ENCODE data around the gene MICU1. TPM values are rescaled to one million over a fixed set of nuclear protein-coding genes. Genes with fewer than 3 reads are reported as not detected.

The MICU1 gene
- total RNA-seq, 1 experiment from 2014 or later, result 36.0 TPM

GRCh38 chr10:72379062-72379461 lies 246.8 kb downstream of the MICU1 start (continued):
- TF ChIP-seq ATF6 (CRISPR knock-in tag; IDR thresholded peaks at IDR 0.05) (no peak), ELF4 (CRISPR knock-in tag; IDR thresholded peaks at IDR 0.05; ENCODE audit: low read depth) (no peak)
- TF ChIP-seq, protein P1, sequence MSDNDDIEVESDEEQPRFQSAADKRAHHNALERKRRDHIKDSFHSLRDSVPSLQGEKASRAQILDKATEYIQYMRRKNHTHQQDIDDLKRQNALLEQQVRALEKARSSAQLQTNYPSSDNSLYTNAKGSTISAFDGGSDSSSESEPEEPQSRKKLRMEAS (CRISPR knock-in tag; IDR thresholded peaks at IDR 0.05), result no peak

DNA sequence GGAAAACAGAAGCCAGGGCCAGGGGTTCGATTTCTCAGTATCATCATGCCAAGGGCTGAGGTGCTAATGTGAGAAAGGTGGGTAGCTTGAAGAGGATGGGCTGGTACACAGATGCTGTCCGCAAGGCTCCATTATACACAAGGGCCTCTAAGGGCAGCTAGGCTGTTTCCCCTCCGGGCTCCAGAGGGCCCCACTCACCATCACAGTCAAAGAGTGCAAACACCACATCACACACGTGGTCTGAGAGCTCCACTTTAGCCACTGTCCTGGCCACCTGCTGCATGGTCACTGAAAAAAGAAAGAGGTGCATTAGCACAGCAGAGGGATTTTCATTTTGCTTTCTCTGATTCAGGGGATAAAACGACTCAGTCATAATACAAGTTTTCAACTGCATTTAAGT lies 250.3 kb downstream of the MICU1 start:
- Mint-ChIP-seq H3K36me3 (no peaks in the 10 kb centered on the region), H3K27ac (peak overlapping the region; percentile 72; the same call in 1 of the 2 replicates)
- POLR2A ChIA-PET, result interaction anchor here (0.6 kb wide), 1 partner anchor 502 kb away, joined by 4 read pairs; no protein-coding TSS in a partner anchor

GRCh38 chr10:72375173-72375572 lies 250.7 kb downstream of the MICU1 start:
- peak; percentile 33 for DNase-seq (ENCODE audit: low spot score)
- no peak overlapping the region for H3K4me3 Mint-ChIP-seq
- ChIA-PET POLR2A (no interaction called here), CTCF (interaction anchor here (0.6 to 2.7 kb wide), 24 partner anchors 8 to 686 kb away, joined by 3 to 26 read pairs (median 4); partner anchors contain the start of gene MICU1)
- ATAC-seq, result peak; percentile 82
- H3K9me3 Mint-ChIP-seq, result no peaks in the 10 kb centered on the region
- H3K4me1 Mint-ChIP-seq, result peaks cover 15% of the 10 kb centered on the region
- H3K27ac Mint-ChIP-seq, result 0 out of 2 replicates have a peak overlapping the region, but pooled peaks have one; percentile 8
- no peaks in the 10 kb centered on the region for H3K27me3 Mint-ChIP-seq (ENCODE audit: low read depth)
- H3K36me3 Mint-ChIP-seq, result no peaks in the 10 kb centered on the region
- TF ChIP-seq IRF2 (CRISPR knock-in tag; IDR thresholded peaks at IDR 0.05; ENCODE audit: borderline replicate concordance, low read depth), result no peak
- no peak for TF ChIP-seq ATF3 (CRISPR knock-in tag; conservative IDR thresholded peaks at IDR 0.05)
- TF ChIP-seq ZNF281 (CRISPR knock-in tag; IDR thresholded peaks at IDR 0.05), result no peak
- no peak for TF ChIP-seq IRF1 (CRISPR knock-in tag; IDR thresholded peaks at IDR 0.05)
- TF ChIP-seq ATF1 (CRISPR knock-in tag; IDR thresholded peaks at IDR 0.05), result no peak
- no peak for TF ChIP-seq GABPB1 (CRISPR knock-in tag; IDR thresholded peaks at IDR 0.05)
- TF ChIP-seq E2F5 (CRISPR knock-in tag; IDR thresholded peaks at IDR 0.05), result no peak
- no peak for TF ChIP-seq PRRX2 (CRISPR knock-in tag; IDR thresholded peaks at IDR 0.05)
- TF ChIP-seq ELF4 (CRISPR knock-in tag; IDR thresholded peaks at IDR 0.05; ENCODE audit: low read depth), result no peak
- TF ChIP-seq JUN (CRISPR knock-in tag; IDR thresholded peaks at IDR 0.05), result no peak

More for the DNA sequence above, 250.3 kb downstream of the MICU1 start:
- no peaks in the 10 kb centered on the region for H3K27me3 Mint-ChIP-seq (ENCODE audit: low read depth)
- DNase-seq (ENCODE audit: low spot score), result peak; percentile 50
- H3K4me3 Mint-ChIP-seq, result no peak overlapping the region
- TF ChIP-seq ZNF263 (CRISPR knock-in tag; IDR thresholded peaks at IDR 0.05; ENCODE audit: low read depth) (no peak), MLX (CRISPR knock-in tag; IDR thresholded peaks at IDR 0.05) (no peak), GTF2I (CRISPR knock-in tag; conservative IDR thresholded peaks at IDR 0.05) (no peak)
- TF ChIP-seq, protein P2, sequence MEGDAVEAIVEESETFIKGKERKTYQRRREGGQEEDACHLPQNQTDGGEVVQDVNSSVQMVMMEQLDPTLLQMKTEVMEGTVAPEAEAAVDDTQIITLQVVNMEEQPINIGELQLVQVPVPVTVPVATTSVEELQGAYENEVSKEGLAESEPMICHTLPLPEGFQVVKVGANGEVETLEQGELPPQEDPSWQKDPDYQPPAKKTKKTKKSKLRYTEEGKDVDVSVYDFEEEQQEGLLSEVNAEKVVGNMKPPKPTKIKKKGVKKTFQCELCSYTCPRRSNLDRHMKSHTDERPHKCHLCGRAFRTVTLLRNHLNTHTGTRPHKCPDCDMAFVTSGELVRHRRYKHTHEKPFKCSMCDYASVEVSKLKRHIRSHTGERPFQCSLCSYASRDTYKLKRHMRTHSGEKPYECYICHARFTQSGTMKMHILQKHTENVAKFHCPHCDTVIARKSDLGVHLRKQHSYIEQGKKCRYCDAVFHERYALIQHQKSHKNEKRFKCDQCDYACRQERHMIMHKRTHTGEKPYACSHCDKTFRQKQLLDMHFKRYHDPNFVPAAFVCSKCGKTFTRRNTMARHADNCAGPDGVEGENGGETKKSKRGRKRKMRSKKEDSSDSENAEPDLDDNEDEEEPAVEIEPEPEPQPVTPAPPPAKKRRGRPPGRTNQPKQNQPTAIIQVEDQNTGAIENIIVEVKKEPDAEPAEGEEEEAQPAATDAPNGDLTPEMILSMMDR (IDR thresholded peaks at IDR 0.05), result no peak
- TF ChIP-seq, protein P3, sequence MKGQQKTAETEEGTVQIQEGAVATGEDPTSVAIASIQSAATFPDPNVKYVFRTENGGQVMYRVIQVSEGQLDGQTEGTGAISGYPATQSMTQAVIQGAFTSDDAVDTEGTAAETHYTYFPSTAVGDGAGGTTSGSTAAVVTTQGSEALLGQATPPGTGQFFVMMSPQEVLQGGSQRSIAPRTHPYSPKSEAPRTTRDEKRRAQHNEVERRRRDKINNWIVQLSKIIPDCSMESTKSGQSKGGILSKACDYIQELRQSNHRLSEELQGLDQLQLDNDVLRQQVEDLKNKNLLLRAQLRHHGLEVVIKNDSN (CRISPR knock-in tag; IDR thresholded peaks at IDR 0.05), result 0 out of 2 replicates have a peak, but pooled peaks have one; percentile 48
- TF ChIP-seq, protein P4, sequence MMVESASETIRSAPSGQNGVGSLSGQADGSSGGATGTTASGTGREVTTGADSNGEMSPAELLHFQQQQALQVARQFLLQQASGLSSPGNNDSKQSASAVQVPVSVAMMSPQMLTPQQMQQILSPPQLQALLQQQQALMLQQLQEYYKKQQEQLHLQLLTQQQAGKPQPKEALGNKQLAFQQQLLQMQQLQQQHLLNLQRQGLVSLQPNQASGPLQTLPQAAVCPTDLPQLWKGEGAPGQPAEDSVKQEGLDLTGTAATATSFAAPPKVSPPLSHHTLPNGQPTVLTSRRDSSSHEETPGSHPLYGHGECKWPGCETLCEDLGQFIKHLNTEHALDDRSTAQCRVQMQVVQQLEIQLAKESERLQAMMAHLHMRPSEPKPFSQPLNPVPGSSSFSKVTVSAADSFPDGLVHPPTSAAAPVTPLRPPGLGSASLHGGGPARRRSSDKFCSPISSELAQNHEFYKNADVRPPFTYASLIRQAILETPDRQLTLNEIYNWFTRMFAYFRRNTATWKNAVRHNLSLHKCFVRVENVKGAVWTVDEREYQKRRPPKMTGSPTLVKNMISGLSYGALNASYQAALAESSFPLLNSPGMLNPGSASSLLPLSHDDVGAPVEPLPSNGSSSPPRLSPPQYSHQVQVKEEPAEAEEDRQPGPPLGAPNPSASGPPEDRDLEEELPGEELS (CRISPR knock-in tag; IDR thresholded peaks at IDR 0.05), result no peak
- CTCF ChIA-PET, result interaction anchor here (0.6 to 2.7 kb wide), 20 partner anchors 9 to 686 kb away, joined by 3 to 26 read pairs (median 4); partner anchors contain the start of gene MICU1
- H3K9me3 Mint-ChIP-seq, result no peaks in the 10 kb centered on the region
- peak; percentile 87 for ATAC-seq
- peaks cover 15% of the 10 kb centered on the region for H3K4me1 Mint-ChIP-seq
